HG03045 (cell line): ENCODE measurements around the gene MFF.
"Not testable (repeated sequence)": the region's sequence is repeated elsewhere in the genome, so short reads cannot be mapped to it uniquely, and the experiment has no call there.

Source experiments
- ATAC-seq: cut with Tn5 transposase; IDR thresholded peaks from one replicate; pipeline ENCODE4 v1.9.1; 2021; ENCODE audit warnings: mild to moderate bottlenecking, moderate library complexity; ENCODE audit not compliant: unreplicated experiment

Gene MFF

GRCh38 chr2:227376656-227377396 is 51.8 kb downstream of the MFF start:
- no peak for ATAC-seq

- no peak for ATAC-seq
These were observed 52.7 kb downstream of the MFF start for GRCh38 chr2:227377467-227378351.

GRCh38 chr2:227378371-227378782 is 53.3 kb downstream of the MFF start:
- no peak for ATAC-seq

- ATAC-seq: no peak
These were observed 54.0 kb downstream of the MFF start, which contains the start of gene TM4SF20 for GRCh38 chr2:227379095-227379494. TSS of gene TM4SF20 (minus strand) at chr2:227379306. CDS start at chr2:227379268, 38 bp downstream.

GRCh38 chr2:227382241-227382835 is 57.3 kb downstream of the MFF start:
- not testable (repeated sequence) for ATAC-seq

- ATAC-seq: no peak
These were observed 58.6 kb downstream of the MFF start for GRCh38 chr2:227383686-227384085.

GRCh38 chr2:227386630-227387029 is 61.6 kb downstream of the MFF start:
- no peak for ATAC-seq

- not testable (repeated sequence) for ATAC-seq
These were observed 62.5 kb downstream of the MFF start, which contains the start of gene SCYGR1 for GRCh38 chr2:227387583-227387982. TSS of gene SCYGR1 (minus strand) at chr2:227387949. CDS start at chr2:227387949, 0 bp downstream.

GRCh38 chr2:227388537-227389011 is 63.5 kb downstream of the MFF start:
- no peak for ATAC-seq

GRCh38 chr2:227389231-227389630 is 64.2 kb downstream of the MFF start:
- no peak for ATAC-seq

GRCh38 chr2:227389661-227390060 is 64.6 kb downstream of the MFF start:
- ATAC-seq: no peak

- ATAC-seq: no peak
These were observed 65.6 kb downstream of the MFF start for GRCh38 chr2:227390468-227391256.

GRCh38 chr2:227394401-227394800 is 69.3 kb downstream of the MFF start:
- no peak for ATAC-seq

GRCh38 chr2:227395556-227395955 is 70.5 kb downstream of the MFF start:
- ATAC-seq: no peak

GRCh38 chr2:227397562-227397961 is 72.5 kb downstream of the MFF start:
- no peak for ATAC-seq

- ATAC-seq: no peak
These were observed 73.9 kb downstream of the MFF start for GRCh38 chr2:227398684-227399670.

GRCh38 chr2:227401550-227401949 is 76.5 kb downstream of the MFF start:
- ATAC-seq: no peak

- no peak for ATAC-seq
These were observed 77.3 kb downstream of the MFF start for GRCh38 chr2:227402321-227402720.

GRCh38 chr2:227402959-227403358 is 77.9 kb downstream of the MFF start:
- no peak for ATAC-seq
